Natural killer cell (primary cell): Measurements from ENCODE around the gene PRDM16. TPM values are rescaled to one million over a fixed set of nuclear protein-coding genes. Genes with fewer than 3 reads are reported as not detected.

Experiments
- ATAC-seq, 3 donors: fragments of 150-1000 bp in 2 of 3; fragments of 200-7000 bp in 1 of 3; cut with Tn5 transposase; 1 replicate in 1 of 3; 2 replicates in 2 of 3; pipeline ENCODE4 v1.10.0; 2021; ENCODE audit warnings: mild to moderate bottlenecking in 2 of 3, moderate library complexity in 2 of 3
- DNase-seq, 2 donors: peaks; one replicate each; pipeline versions ENCODE4 v3.0.0 to v3.0.0-alpha.2; 2013 to 2021; ENCODE audit warnings: mixed read lengths in 1 of 2
- H3K27ac ChIP-seq: one replicate; pipeline ENCODE4 v1.5.1; 2013; ENCODE audit warnings: mild to moderate bottlenecking, low read length
- H3K27me3 ChIP-seq: one replicate; pipeline ENCODE4 v1.6.1; 2013; ENCODE audit warnings: low read length; ENCODE audit not compliant: control insufficient read depth, insufficient read depth
- H3K36me3 ChIP-seq: one replicate; pipeline ENCODE4 v1.6.1; 2013; ENCODE audit warnings: low read length; ENCODE audit not compliant: control insufficient read depth, insufficient read depth
- H3K4me1 ChIP-seq: one replicate; pipeline ENCODE4 v1.6.1; 2013; ENCODE audit warnings: low read length; ENCODE audit not compliant: control insufficient read depth, insufficient read depth
- H3K4me3 ChIP-seq: one replicate; pipeline ENCODE4 v1.5.1; 2013; ENCODE audit warnings: low read length
- H3K9me3 ChIP-seq: one replicate; pipeline ENCODE4 v1.6.1; 2013; ENCODE audit warnings: low read length; ENCODE audit not compliant: control insufficient read depth, insufficient read depth
- H3K27ac Mint-ChIP-seq, 2 donors: one replicate each; pipeline ENCODE4 v1.8.0; 2022; ENCODE audit warnings: mild to moderate bottlenecking in 2 of 2, mixed read lengths in 2 of 2, moderate library complexity in 1 of 2
- H3K27me3 Mint-ChIP-seq, 2 donors: one replicate each; pipeline ENCODE4 v1.8.0; 2022; ENCODE audit warnings: low read depth in 2 of 2, mixed read lengths in 2 of 2
- H3K36me3 Mint-ChIP-seq: one replicate; pipeline ENCODE4 v1.8.0; 2022; ENCODE audit warnings: mixed read lengths
- H3K4me1 Mint-ChIP-seq, 2 donors: one replicate each; pipeline ENCODE4 v1.8.0; 2022; ENCODE audit warnings: mixed read lengths in 2 of 2
- H3K4me3 Mint-ChIP-seq: one replicate; pipeline ENCODE4 v1.8.0; 2022; ENCODE audit warnings: mild to moderate bottlenecking, moderate library complexity, mixed read lengths
- H3K9me3 Mint-ChIP-seq, 2 donors: one replicate each; pipeline ENCODE4 v1.8.0; 2022; ENCODE audit warnings: mixed read lengths in 2 of 2
- CTCF ChIP-seq: fragments of 200-600 bp; IDR thresholded peaks from one replicate; pipeline ENCODE4 v1.8.0; 2022; ENCODE audit warnings: antibody characterized with exemption
- WGBS: methylation state at CpG from one replicate; pipeline ENCODE4 v1.1.7; 2013; ENCODE audit warnings: missing lambda C conversion rate; ENCODE audit not compliant: insufficient coverage; 5-methylcytosine and 5-hydroxymethylcytosine counted together
- intact Hi-C: fragments of 100-400 bp; cut with micrococcal nuclease; formaldehyde crosslinking; loops from one replicate; pipeline ENCODE4 v1.14.2; 2022
- total RNA-seq, 4 donors: library from RNA; stranded (reverse); fragments of 120-200 nt in 1 of 4; gene quantifications; one replicate each; pipeline versions ENCODE4 v1.2.3 to v1.2.4, GENCODE V29; 2013 to 2022

The PRDM16 gene
- total RNA-seq, 3 donors from 2014 or later (not counting 1 experiment from before 2014, with no cell fraction given) = 0.25 to 0.64 TPM; not detected in 1

GRCh38 chr1:3375245-3375644 lies 306.2 kb downstream of the PRDM16 start:
- WGBS = 60% methylated on average over 11 of the region's 11 CpGs
- Mint-ChIP-seq H3K4me3 (no peak overlapping the region), H3K9me3 (peaks cover 4 to 6% of the 10 kb centered on the region in 2 donors), H3K4me1 (peaks cover 17 to 44% of the 10 kb centered on the region in 2 donors), H3K27me3 (peaks cover 14 to 40% of the 10 kb centered on the region in 2 donors), H3K36me3 (no peaks in the 10 kb centered on the region), H3K27ac (no peak overlapping the region)
- no peak for TF ChIP-seq CTCF
- intact Hi-C loops = no loop called here
- no peak overlapping the region for H3K4me3 ChIP-seq
- H3K36me3 ChIP-seq = no peaks in the 10 kb centered on the region
- H3K27ac ChIP-seq = no peak overlapping the region
- DNase-seq = no peak
- H3K27me3 ChIP-seq = peaks cover 34% of the 10 kb centered on the region
- no peak for ATAC-seq
- H3K4me1 ChIP-seq = peaks cover 45% of the 10 kb centered on the region
- H3K9me3 ChIP-seq = no peaks in the 10 kb centered on the region

- Mint-ChIP-seq H3K27ac (no peak overlapping the region), H3K36me3 (no peaks in the 10 kb centered on the region), H3K4me3 (no peak overlapping the region), H3K27me3 (peaks cover 13 to 32% of the 10 kb centered on the region in 2 donors), H3K9me3 (no peaks in the 10 kb centered on the region), H3K4me1 (peaks cover 23 to 31% of the 10 kb centered on the region in 2 donors)
- Histone ChIP-seq H3K27ac (no peak overlapping the region), H3K4me1 (peaks cover 55% of the 10 kb centered on the region), H3K9me3 (no peaks in the 10 kb centered on the region), H3K4me3 (no peak overlapping the region), H3K36me3 (no peaks in the 10 kb centered on the region), H3K27me3 (peaks cover 44% of the 10 kb centered on the region)
- intact Hi-C loops = no loop called here
- ATAC-seq (no peak), DNase-seq (no peak)
- TF ChIP-seq CTCF = no peak
- WGBS = 87% methylated on average over 11 of the region's 12 CpGs
These were observed 308.2 kb downstream of the PRDM16 start for GRCh38 chr1:3377166-3377565.

GRCh38 chr1:3377604-3378279 lies 308.7 kb downstream of the PRDM16 start:
- ATAC-seq (peak in 1 of 3 donors; percentile 4), DNase-seq (no peak)
- Mint-ChIP-seq H3K27ac (no peak overlapping the region), H3K4me3 (no peak overlapping the region), H3K4me1 (peaks cover 17 to 25% of the 10 kb centered on the region in 2 donors), H3K9me3 (no peaks in the 10 kb centered on the region), H3K27me3 (peaks cover 13 to 28% of the 10 kb centered on the region in 2 donors), H3K36me3 (no peaks in the 10 kb centered on the region)
- no peak overlapping the region for H3K4me3 ChIP-seq
- no peaks in the 10 kb centered on the region for H3K9me3 ChIP-seq
- TF ChIP-seq CTCF = no peak
- peaks cover 44% of the 10 kb centered on the region for H3K27me3 ChIP-seq
- H3K27ac ChIP-seq = no peak overlapping the region
- peaks cover 52% of the 10 kb centered on the region for H3K4me1 ChIP-seq
- intact Hi-C loops = no loop called here
- 94% methylated on average over 24 of the region's 24 CpGs for WGBS
- no peaks in the 10 kb centered on the region for H3K36me3 ChIP-seq
